Transverse colon (tissue), 4 donors: Measurements from ENCODE around the gene MAPKAPK2. TPM values are rescaled to one million over a fixed set of nuclear protein-coding genes. Genes with fewer than 3 reads are reported as not detected.

Experiments used
- DNase-seq: peaks from one replicate; pipeline ENCODE4 v3.0.0-alpha.2; 2019
- H3K27ac ChIP-seq, 4 donors: fragments of 200-600 bp; sonication (generic); 2 replicates each; pipeline ENCODE4 v1.5.1; 2016 to 2018; ENCODE audit warnings: inconsistent platforms in 4 of 4
- H3K27me3 ChIP-seq: fragments of 200-600 bp; sonication (generic); 2 replicates; pipeline ENCODE4 v1.5.1; 2017; ENCODE audit warnings: inconsistent platforms
- H3K36me3 ChIP-seq, 4 donors: fragments of 200-600 bp; sonication (generic); 2 replicates each; pipeline ENCODE4 v1.5.1; 2017 to 2019; ENCODE audit warnings: inconsistent platforms in 4 of 4
- H3K4me1 ChIP-seq, 4 donors: fragments of 200-600 bp; sonication (generic); 2 replicates each; pipeline ENCODE4 v1.5.1; 2017 to 2020; ENCODE audit warnings: inconsistent platforms in 4 of 4
- H3K4me3 ChIP-seq, 4 donors: fragments of 200-600 bp; sonication (generic); 1 replicate in 1 of 4; 2 replicates in 3 of 4; pipeline versions ENCODE4 v1.5.1 to v1.6.1; 2017 to 2019; ENCODE audit warnings: inconsistent platforms in 4 of 4
- H3K9me3 ChIP-seq, 2 donors: fragments of 200-600 bp; sonication (generic); 2 replicates each; pipeline ENCODE4 v1.5.1; 2017 to 2019; ENCODE audit warnings: inconsistent platforms in 2 of 2
- EP300 ChIP-seq: sonication (generic); formaldehyde crosslinking; IDR thresholded peaks from one replicate; pipeline ENCODE4 v1.6.1; 2017; ENCODE audit warnings: antibody characterized with exemption, low read depth
- POLR2A ChIP-seq: fragments of 450-650 bp; IDR thresholded peaks from one replicate; pipeline ENCODE4 v1.6.1; 2016; ENCODE audit warnings: antibody characterized with exemption, mild to moderate bottlenecking, moderate library complexity
- POLR2AphosphoS5 ChIP-seq, 3 donors: sonication (generic); formaldehyde crosslinking; IDR thresholded peaks; one replicate each; pipeline ENCODE4 v1.6.1; 2016; ENCODE audit warnings: antibody characterized with exemption in 3 of 3
- WGBS, 2 donors: methylation state at CpG; one replicate each; pipeline ENCODE4 v1.1.5; 2018; ENCODE audit warnings: low coverage in 1 of 2; 5-methylcytosine and 5-hydroxymethylcytosine counted together
- in situ Hi-C, 4 donors: fragments of 200-750 bp; cut with MboI; loops; one replicate each; pipeline versions ENCODE4 v1.15.0 to v1.15.1; 2017; ENCODE audit warnings: low sequenced_read_pairs in 3 of 4, low pct_ligation_motif_present in 1 of 4, low pct_unique_long_range_greater_than_20kb in 1 of 4
- intact Hi-C: fragments of 100-400 bp; cut with DNase I; formaldehyde crosslinking; loops from one replicate; pipeline ENCODE4 v1.15.1; 2023; ENCODE audit warnings: low total_unique reads
- total RNA-seq, 4 donors: library from RNA; depleted of rRNA; stranded (reverse); fragments of >200 nt; gene quantifications; one replicate each; pipeline ENCODE4 v1.1.0, GENCODE V29; 2016
- TF ChIP-seq, protein P1 (sequence below), 5 experiments: fragments of 200-600 bp in 3 of 5; fragments of 450-650 bp in 2 of 5; sonication (generic) in 3 of 5; IDR thresholded peaks; 1 replicate in 2 of 5; 2 replicates in 3 of 5; pipeline ENCODE4 v1.5.1; 2016 to 2017; ENCODE audit warnings: antibody characterized with exemption in 5 of 5, inconsistent platforms in 3 of 5, mild to moderate bottlenecking in 2 of 5, moderate library complexity in 1 of 5

The MAPKAPK2 gene
- total RNA-seq, 4 donors from 2014 or later, result 47.0 to 74.8 (median 52.2) TPM

DNA sequence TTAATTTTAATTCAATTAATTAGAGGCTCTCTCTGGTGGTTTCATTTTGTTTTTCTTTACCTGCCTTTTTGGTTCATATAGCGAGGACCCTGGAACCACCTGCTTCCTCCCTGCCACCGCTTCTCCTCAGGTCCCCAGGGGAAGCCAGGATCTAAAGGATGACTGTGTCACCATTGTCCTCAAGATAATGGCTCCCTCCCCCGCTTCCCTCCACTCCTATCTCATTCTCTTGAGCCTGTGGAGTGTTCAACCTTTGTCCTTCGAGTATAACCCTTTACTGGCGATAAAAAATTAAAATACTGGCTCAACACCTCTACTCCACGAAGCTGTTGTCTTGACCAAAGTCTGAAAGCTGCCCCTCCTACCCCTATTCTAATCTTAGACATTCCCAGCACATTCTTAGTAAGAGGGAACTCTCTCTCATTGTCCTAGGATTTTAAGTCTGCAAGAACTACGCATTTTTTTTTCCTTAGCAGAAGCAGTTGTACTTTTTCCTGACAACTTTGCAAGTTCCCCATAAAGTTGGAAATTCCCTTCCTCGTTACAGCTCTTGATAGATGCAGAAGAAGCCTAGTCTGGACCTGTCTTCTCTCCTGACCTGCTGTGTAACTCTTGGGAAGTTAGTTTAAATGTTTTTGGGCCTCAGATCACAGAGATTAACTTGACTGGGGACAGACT lies 12.6 kb upstream of the MAPKAPK2 start:
- Histone ChIP-seq H3K36me3 (no peaks in the 10 kb centered on the region), H3K27ac (peak overlapping the region; percentile 74 to 83 (median 76)), H3K9me3 (no peaks in the 10 kb centered on the region), H3K4me1 (peaks cover 23 to 45% (median 36%) of the 10 kb centered on the region in 4 donors), H3K27me3 (no peaks in the 10 kb centered on the region), H3K4me3 (no peak overlapping the region)
- no peak for TF ChIP-seq EP300
- TF ChIP-seq, protein P1, sequence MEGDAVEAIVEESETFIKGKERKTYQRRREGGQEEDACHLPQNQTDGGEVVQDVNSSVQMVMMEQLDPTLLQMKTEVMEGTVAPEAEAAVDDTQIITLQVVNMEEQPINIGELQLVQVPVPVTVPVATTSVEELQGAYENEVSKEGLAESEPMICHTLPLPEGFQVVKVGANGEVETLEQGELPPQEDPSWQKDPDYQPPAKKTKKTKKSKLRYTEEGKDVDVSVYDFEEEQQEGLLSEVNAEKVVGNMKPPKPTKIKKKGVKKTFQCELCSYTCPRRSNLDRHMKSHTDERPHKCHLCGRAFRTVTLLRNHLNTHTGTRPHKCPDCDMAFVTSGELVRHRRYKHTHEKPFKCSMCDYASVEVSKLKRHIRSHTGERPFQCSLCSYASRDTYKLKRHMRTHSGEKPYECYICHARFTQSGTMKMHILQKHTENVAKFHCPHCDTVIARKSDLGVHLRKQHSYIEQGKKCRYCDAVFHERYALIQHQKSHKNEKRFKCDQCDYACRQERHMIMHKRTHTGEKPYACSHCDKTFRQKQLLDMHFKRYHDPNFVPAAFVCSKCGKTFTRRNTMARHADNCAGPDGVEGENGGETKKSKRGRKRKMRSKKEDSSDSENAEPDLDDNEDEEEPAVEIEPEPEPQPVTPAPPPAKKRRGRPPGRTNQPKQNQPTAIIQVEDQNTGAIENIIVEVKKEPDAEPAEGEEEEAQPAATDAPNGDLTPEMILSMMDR (IDR thresholded peaks at IDR 0.05), result no peak
- peak in 1 of 3 donors; percentile 18 for TF ChIP-seq POLR2AphosphoS5 (IDR thresholded peaks at IDR 0.05)
- no peak for TF ChIP-seq POLR2A
- intact Hi-C loops (no loop called here), in situ Hi-C loops (no loop called here)
- WGBS, 2 donors, result 27 to 32% methylated on average over 7 to 8 of the region's 8 CpGs
- peak; percentile 45 for DNase-seq

DNA sequence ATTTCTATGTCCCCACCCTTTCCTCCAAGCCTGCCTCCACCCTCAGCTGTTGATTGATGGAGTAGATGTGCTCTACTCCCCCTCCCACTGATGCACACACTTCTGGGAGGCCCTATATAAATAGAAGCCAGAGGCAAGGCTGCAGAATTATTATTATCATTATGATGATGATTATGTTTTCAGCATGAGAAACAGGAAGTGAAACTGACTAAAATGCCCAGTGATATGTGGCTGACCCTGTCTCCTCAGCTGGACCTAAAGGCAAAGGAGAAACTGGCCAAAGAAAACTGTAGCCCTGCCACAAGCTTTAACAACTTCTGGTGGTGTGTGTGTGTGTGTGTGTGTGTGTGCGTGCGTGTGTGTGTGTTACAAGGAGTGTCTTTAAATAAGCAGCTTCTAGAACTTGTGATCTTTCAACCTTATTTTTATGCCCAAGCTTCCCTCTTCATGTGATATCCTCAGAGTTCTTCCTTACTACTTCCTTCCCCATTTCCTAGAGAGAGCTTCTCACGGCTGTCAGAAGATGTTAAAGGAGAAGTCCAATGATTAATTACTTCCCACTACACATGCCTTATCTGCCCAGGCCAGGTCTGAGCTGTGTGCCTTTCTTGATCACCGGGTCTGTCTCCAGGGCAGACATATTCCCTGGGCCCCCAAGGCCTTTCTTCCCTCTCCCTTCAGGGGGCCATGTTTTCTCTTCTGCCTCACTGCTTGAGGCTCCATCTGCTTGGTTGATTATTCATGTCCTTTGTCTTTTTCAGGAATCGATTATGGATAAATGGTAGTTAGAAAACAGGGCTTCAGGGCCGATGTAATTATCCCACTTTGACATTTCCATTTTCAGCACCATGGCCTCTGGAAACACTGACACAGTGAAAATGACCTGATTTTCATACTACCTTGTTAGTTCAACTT lies 11.6 kb upstream of the MAPKAPK2 start:
- H3K4me1 ChIP-seq, result peaks cover 23 to 45% (median 36%) of the 10 kb centered on the region in 4 donors
- intact Hi-C loops, result no loop called here

GRCh38 chr1:206674236-206674635 lies 10.5 kb upstream of the MAPKAPK2 start:
- in situ Hi-C loops (no loop called here), intact Hi-C loops (no loop called here)
- H3K4me3 ChIP-seq, result no peak overlapping the region
- TF ChIP-seq, protein P1 (IDR thresholded peaks at IDR 0.05), result no peak
- TF ChIP-seq POLR2A (no peak), POLR2AphosphoS5 (IDR thresholded peaks at IDR 0.05) (no peak), EP300 (no peak)
- no peaks in the 10 kb centered on the region for H3K9me3 ChIP-seq
- H3K27ac ChIP-seq, result peak overlapping the region; percentile 72 to 83 (median 77)
- H3K4me1 ChIP-seq, result peaks cover 23 to 45% (median 36%) of the 10 kb centered on the region in 4 donors
- H3K36me3 ChIP-seq, result no peaks in the 10 kb centered on the region
- no peaks in the 10 kb centered on the region for H3K27me3 ChIP-seq
- no peak for DNase-seq
- WGBS, 2 donors, result 94 to 100% methylated on average over 2 to 3 of the region's 3 CpGs

More for the DNA sequence above, 11.6 kb upstream of the MAPKAPK2 start:
- DNase-seq, result no peak
- Histone ChIP-seq H3K4me3 (no peak overlapping the region), H3K9me3 (no peaks in the 10 kb centered on the region), H3K27me3 (no peaks in the 10 kb centered on the region), H3K36me3 (no peaks in the 10 kb centered on the region), H3K27ac (peak overlapping the region; percentile 74 to 83 (median 76))
- TF ChIP-seq, protein P1 (IDR thresholded peaks at IDR 0.05), result no peak
- TF ChIP-seq EP300, result no peak
- no peak for TF ChIP-seq POLR2AphosphoS5 (IDR thresholded peaks at IDR 0.05)
- no peak for TF ChIP-seq POLR2A
- WGBS, 2 donors, result 49 to 63% methylated on average over 3 to 6 of the region's 6 CpGs
- in situ Hi-C loops, result no loop called here

GRCh38 chr1:206674745-206675175 lies 9.9 kb upstream of the MAPKAPK2 start:
- intact Hi-C loops, result no loop called here
- 36% methylated on average over 1 of the region's 1 CpG; no CpG with 5 or more reads in 1 of the 2 donors for WGBS, 2 donors

More at GRCh38 chr1:206674745-206675175, 9.9 kb upstream of the MAPKAPK2 start:
- peaks cover 23 to 45% (median 36%) of the 10 kb centered on the region in 4 donors for H3K4me1 ChIP-seq
- DNase-seq, result peak; percentile 82
- no peaks in the 10 kb centered on the region for H3K27me3 ChIP-seq
- in situ Hi-C loops, result no loop called here
- no peaks in the 10 kb centered on the region for H3K36me3 ChIP-seq
- H3K9me3 ChIP-seq, result no peaks in the 10 kb centered on the region
- TF ChIP-seq EP300, result no peak
- TF ChIP-seq POLR2AphosphoS5 (IDR thresholded peaks at IDR 0.05), result peak; percentile 9 to 53 (median 35)
- peak overlapping the region; percentile 72 to 83 (median 77) for H3K27ac ChIP-seq
- H3K4me3 ChIP-seq, result no peak overlapping the region
